Omental fat pad (tissue), 4 donors: ENCODE measurements around the gene RPL14. TPM values are rescaled to one million over a fixed set of nuclear protein-coding genes. Genes with fewer than 3 reads are reported as not detected.
"Not testable (repeated sequence)": the region's sequence is repeated elsewhere in the genome, so short reads cannot be mapped to it uniquely, and the experiment has no call there.

Experiments
- ATAC-seq: fragments of 150-250 bp; one replicate; pipeline ENCODE4 v1.9.1; 2016; ENCODE audit warnings: mild to moderate bottlenecking, moderate library complexity; ENCODE audit not compliant: low FRiP score
- DNase-seq: peaks from one replicate; pipeline ENCODE4 v3.0.0-alpha.2; 2019; ENCODE audit warnings: low spot score
- total RNA-seq, 4 donors: library from RNA; depleted of rRNA; stranded (reverse); fragments of >200 nt; gene quantifications; one replicate each; pipeline ENCODE4 v1.1.0, GENCODE V29; 2016
- TF ChIP-seq, protein P1 (sequence below), 3 donors: fragments of 450-650 bp; IDR thresholded peaks; one replicate each; pipeline ENCODE4 v1.5.1; 2016 to 2017; ENCODE audit warnings: antibody characterized with exemption in 3 of 3, mild to moderate bottlenecking in 3 of 3, moderate library complexity in 2 of 3

Gene RPL14
- total RNA-seq, 4 donors from 2014 or later: 320 to 423 (median 382) TPM

GRCh38 chr3:40461161-40461560 lies 4.0 kb downstream of the RPL14 start:
- ATAC-seq: no peak

DNA sequence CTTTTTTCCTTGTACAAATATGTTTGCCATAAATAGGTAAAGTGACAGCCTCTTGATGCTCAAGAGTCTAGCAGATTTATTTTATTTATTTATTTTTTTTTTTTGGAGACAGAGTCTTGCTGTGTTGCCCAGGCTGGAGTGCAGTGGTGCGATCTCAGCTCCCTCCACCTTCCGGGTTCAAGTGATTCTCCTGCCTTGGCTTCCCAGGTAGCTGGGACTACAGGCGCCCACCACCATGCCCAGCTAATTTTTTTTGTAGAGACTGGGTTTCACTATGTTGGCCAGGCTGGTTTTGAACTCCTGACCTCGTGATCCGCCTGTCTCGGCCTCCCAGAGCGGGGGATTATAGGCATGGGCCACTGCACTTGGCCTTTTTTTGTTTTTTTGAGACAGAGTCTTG lies 5.7 kb downstream of the RPL14 start:
- DNase-seq, ATAC-seq: not testable (repeated sequence)

More at GRCh38 chr3:40461161-40461560, 4.0 kb downstream of the RPL14 start:
- TF ChIP-seq, protein P1, sequence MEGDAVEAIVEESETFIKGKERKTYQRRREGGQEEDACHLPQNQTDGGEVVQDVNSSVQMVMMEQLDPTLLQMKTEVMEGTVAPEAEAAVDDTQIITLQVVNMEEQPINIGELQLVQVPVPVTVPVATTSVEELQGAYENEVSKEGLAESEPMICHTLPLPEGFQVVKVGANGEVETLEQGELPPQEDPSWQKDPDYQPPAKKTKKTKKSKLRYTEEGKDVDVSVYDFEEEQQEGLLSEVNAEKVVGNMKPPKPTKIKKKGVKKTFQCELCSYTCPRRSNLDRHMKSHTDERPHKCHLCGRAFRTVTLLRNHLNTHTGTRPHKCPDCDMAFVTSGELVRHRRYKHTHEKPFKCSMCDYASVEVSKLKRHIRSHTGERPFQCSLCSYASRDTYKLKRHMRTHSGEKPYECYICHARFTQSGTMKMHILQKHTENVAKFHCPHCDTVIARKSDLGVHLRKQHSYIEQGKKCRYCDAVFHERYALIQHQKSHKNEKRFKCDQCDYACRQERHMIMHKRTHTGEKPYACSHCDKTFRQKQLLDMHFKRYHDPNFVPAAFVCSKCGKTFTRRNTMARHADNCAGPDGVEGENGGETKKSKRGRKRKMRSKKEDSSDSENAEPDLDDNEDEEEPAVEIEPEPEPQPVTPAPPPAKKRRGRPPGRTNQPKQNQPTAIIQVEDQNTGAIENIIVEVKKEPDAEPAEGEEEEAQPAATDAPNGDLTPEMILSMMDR (IDR thresholded peaks at IDR 0.05): no peak
- no peak for DNase-seq

GRCh38 chr3:40463579-40463978 lies 6.4 kb downstream of the RPL14 start:
- no peak for ATAC-seq
- TF ChIP-seq, protein P1 (IDR thresholded peaks at IDR 0.05): no peak
- DNase-seq: no peak

DNA sequence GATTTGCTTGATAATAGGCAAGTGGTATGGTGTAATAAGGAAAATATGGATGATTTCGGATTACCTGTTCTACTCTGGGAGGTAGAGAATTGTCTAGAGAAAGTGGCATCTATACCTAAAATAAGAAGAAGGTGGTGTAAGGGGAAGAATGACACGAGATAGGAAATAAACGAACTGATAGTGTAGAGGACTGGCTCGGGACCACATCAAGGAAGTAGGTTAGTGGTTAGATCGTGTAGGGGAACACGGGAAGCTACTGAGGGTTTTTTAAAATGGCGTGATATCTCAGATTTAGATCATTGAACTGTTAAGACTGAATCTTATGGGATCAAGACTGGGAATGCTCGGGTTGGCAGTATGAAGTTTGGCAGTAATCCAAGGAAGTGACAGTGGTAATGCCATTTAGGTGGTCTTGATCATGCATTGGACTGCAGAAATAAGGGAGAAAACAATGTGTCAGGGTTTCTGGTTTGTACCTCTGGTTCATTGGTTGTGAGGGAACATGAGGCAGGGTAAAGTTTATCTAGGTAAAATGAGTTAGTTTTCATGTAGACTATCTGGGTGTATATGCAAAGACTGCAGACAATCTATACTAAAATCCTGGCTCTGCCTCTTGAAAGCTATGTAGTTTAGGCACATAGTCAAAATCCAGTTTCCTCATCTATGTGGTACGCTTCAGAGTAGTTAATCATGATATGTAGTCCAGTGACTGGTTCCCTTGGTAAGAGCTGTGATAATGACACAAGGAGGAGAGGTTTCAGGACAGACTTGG lies 7.4 kb downstream of the RPL14 start:
- ATAC-seq (no peak), DNase-seq (no peak)
- TF ChIP-seq, protein P1 (IDR thresholded peaks at IDR 0.05): no peak

DNA sequence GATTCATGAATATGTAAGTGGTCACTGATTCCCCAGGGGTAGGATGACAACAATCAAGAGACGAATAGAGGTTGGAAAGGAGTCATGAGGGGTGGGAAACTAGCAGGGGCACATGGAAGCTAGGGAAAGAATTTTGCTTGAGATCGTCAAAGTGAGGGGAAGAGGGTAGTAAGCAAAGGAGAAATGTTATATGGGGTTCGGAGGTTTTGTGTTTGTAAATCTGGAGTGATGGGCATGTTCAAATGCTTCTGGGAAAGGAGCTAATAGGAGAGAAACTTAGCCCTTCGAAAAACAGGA lies 7.9 kb downstream of the RPL14 start:
- ATAC-seq (no peak), DNase-seq (no peak)
- TF ChIP-seq, protein P1 (IDR thresholded peaks at IDR 0.05): no peak

GRCh38 chr3:40465456-40465855 lies 8.3 kb downstream of the RPL14 start:
- TF ChIP-seq, protein P1 (IDR thresholded peaks at IDR 0.05): no peak
- no peak for DNase-seq
- ATAC-seq: no peak

DNA sequence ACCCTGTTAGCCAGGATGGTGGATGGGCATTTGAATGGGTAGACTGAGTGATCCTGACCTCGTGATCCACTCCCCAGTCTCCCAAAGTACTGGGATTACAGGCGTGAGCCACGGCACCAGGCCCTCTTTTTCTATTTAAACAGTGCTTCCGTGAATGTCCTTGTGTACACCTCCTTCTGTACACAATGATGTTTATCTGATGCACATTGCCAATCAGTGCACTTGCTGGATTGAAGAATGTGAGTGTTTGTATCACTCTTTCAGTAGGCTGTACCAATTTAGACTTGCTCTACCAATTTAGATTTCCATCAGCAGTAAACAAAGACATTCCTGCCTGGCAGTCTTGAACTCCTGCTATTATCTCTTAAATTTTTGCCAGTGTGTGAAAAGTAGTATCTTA lies 10.9 kb downstream of the RPL14 start:
- no peak for ATAC-seq
- no peak for DNase-seq
- TF ChIP-seq, protein P1 (IDR thresholded peaks at IDR 0.05): no peak
